Retinal pigment epithelial cell (primary cell): ENCODE data around the gene TMEM198.
A peak's percentile ranks its signal among the peaks of the same experiment; 100 is the strongest.

Source experiments
- DNase-seq: peaks from one replicate; pipeline ENCODE4 v3.0.0-alpha.2; 2010; ENCODE audit warnings: low read depth
- H3K4me3 ChIP-seq: 2 replicates; pipeline ENCODE4 v1.5.1; 2011; ENCODE audit warnings: mild to moderate bottlenecking, low read length, control low read depth, moderate library complexity
- CTCF ChIP-seq: conservative IDR thresholded peaks from 2 replicates; pipeline ENCODE4 v1.5.1; 2011; ENCODE audit warnings: low read depth, low read length, control low read depth, inconsistent platforms

TMEM198 gene

GRCh38 chr2:219553168-219553417, 9.3 kb downstream of the TMEM198 start:
- TF ChIP-seq CTCF: no peak
- H3K4me3 ChIP-seq: peak overlapping the region; percentile 69
- DNase-seq: no peak

- no peak for TF ChIP-seq CTCF
- no peak for DNase-seq
- no peak overlapping the region for H3K4me3 ChIP-seq
Observed at GRCh38 chr2:219553463-219553963, 9.7 kb downstream of the TMEM198 start.

- no peak for TF ChIP-seq CTCF
- no peak for DNase-seq
Observed at GRCh38 chr2:219554350-219554749, 10.5 kb downstream of the TMEM198 start.

GRCh38 chr2:219555956-219556355, 12.1 kb downstream of the TMEM198 start:
- TF ChIP-seq CTCF: no peak
- no peak overlapping the region for H3K4me3 ChIP-seq
- no peak for DNase-seq

More at GRCh38 chr2:219554350-219554749, 10.5 kb downstream of the TMEM198 start:
- no peak overlapping the region for H3K4me3 ChIP-seq

GRCh38 chr2:219556413-219556812, 12.6 kb downstream of the TMEM198 start:
- H3K4me3 ChIP-seq: no peak overlapping the region
- TF ChIP-seq CTCF: no peak
- no peak for DNase-seq

GRCh38 chr2:219557320-219557719, 13.5 kb downstream of the TMEM198 start:
- no peak for TF ChIP-seq CTCF
- no peak overlapping the region for H3K4me3 ChIP-seq
- DNase-seq: no peak

GRCh38 chr2:219557791-219558785, 14.3 kb downstream of the TMEM198 start:
- no peak for DNase-seq
- no peak for TF ChIP-seq CTCF
- H3K4me3 ChIP-seq: no peak overlapping the region
